Measurements from ENCODE around the gene GKN1. TPM values are rescaled to one million over a fixed set of nuclear protein-coding genes. Genes with fewer than 3 reads are reported as not detected.

Gene GKN1
- total and polyA plus RNA-seq, 4 donors: 0.15 TPM; not detected in 3

DNA sequence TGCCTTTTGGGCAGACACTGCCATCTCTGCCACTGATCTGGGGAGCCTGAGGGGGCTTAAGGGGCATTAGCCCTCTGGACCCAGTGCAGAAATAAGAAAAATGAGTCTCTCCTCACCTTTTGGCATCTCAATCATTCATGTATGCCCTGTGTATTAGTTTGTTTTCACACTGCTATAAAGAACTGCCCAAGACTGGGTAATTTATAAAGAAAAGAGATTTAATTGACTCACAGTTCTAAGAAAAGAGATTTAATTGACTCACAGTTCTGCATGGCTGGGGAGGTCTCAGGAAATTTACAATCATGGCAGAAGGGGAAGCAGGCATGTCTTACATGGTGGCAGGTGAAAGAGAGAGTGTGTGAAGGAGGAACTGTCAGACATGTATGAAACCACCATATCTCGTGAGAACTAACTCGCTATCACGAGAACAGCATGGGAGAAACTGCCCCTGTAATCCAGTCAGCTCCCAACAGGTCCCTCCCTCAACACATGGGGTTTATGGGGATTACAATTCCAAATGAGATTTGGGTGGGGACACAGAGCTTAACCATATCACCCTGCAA, 43.2 kb upstream of the GKN1 start:
- no peaks in the 10 kb centered on the region for H3K27me3 ChIP-seq (ENCODE audit: control insufficient read depth in 3 of 3, insufficient read depth in 3 of 3, low read length in 2 of 3)
- no peak overlapping the region for H3K27ac ChIP-seq (ENCODE audit: low read depth in 1 of 2, low read length in 1 of 2)
- H3K4me1 ChIP-seq (ENCODE audit: control insufficient read depth in 5 of 5, insufficient read depth in 5 of 5, low read length in 5 of 5): peaks cover 0 to 31% (median 2%) of the 10 kb centered on the region in 5 donors
- ATAC-seq (ENCODE audit: insufficient read depth, low FRiP score) (no peak), DNase-seq (no peak)
- H3K4me3 ChIP-seq: no peak overlapping the region
- no peaks in the 10 kb centered on the region for H3K36me3 ChIP-seq (ENCODE audit: control insufficient read depth in 4 of 4, insufficient read depth in 4 of 4, low read length in 4 of 4)
- 85 to 86% methylated on average over 3 of the region's 3 CpGs for WGBS, 2 donors
- no peak overlapping the region for H3K9ac ChIP-seq (ENCODE audit: insufficient read depth in 1 of 2, low read length in 2 of 2)
- TF ChIP-seq, protein P1, sequence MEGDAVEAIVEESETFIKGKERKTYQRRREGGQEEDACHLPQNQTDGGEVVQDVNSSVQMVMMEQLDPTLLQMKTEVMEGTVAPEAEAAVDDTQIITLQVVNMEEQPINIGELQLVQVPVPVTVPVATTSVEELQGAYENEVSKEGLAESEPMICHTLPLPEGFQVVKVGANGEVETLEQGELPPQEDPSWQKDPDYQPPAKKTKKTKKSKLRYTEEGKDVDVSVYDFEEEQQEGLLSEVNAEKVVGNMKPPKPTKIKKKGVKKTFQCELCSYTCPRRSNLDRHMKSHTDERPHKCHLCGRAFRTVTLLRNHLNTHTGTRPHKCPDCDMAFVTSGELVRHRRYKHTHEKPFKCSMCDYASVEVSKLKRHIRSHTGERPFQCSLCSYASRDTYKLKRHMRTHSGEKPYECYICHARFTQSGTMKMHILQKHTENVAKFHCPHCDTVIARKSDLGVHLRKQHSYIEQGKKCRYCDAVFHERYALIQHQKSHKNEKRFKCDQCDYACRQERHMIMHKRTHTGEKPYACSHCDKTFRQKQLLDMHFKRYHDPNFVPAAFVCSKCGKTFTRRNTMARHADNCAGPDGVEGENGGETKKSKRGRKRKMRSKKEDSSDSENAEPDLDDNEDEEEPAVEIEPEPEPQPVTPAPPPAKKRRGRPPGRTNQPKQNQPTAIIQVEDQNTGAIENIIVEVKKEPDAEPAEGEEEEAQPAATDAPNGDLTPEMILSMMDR (IDR thresholded peaks at IDR 0.05; ENCODE audit: control extremely low read depth, extremely low read depth): no peak
- H3K9me3 ChIP-seq (ENCODE audit: control insufficient read depth in 4 of 4, insufficient read depth in 3 of 4, low read length in 3 of 4): no peaks in the 10 kb centered on the region

GRCh38 chr2:68931799-68932198, 42.6 kb upstream of the GKN1 start:
- no peak overlapping the region for H3K27ac ChIP-seq (ENCODE audit: low read depth in 1 of 2, low read length in 1 of 2)
- peak; percentile 60 to 97 (median 95) for DNase-seq
- TF ChIP-seq, protein P1 (IDR thresholded peaks at IDR 0.05; ENCODE audit: control extremely low read depth, extremely low read depth): no peak

DNA sequence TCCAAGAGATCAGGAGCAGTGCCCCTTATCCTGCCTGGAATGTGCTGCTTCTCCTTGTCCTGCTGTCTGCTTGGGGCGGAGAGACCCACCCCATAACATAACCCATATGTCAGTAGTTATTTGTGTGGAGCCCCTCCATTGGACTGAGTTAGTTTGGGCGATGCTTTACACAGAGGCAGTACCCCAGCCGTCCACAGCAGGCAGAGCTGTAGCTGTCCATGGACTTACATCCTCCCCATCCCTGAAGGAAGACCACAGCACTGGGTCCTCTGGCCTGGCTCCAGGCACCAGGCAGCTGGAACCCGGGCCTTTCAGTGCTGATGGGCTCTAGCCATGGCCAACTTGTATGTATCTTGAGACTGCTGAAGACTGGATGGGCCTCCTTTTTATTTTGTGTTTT, 42.0 kb upstream of the GKN1 start:
- Histone ChIP-seq H3K9me3 (ENCODE audit: control insufficient read depth in 4 of 4, insufficient read depth in 3 of 4, low read length in 3 of 4) (no peaks in the 10 kb centered on the region), H3K27me3 (ENCODE audit: control insufficient read depth in 3 of 3, insufficient read depth in 3 of 3, low read length in 2 of 3) (no peaks in the 10 kb centered on the region), H3K27ac (ENCODE audit: low read depth in 1 of 2, low read length in 1 of 2) (peak overlapping the region in 1 of 2 donors; percentile 13), H3K9ac (ENCODE audit: insufficient read depth in 1 of 2, low read length in 2 of 2) (no peak overlapping the region), H3K36me3 (ENCODE audit: control insufficient read depth in 4 of 4, insufficient read depth in 4 of 4, low read length in 4 of 4) (no peaks in the 10 kb centered on the region), H3K4me1 (ENCODE audit: control insufficient read depth in 5 of 5, insufficient read depth in 5 of 5, low read length in 5 of 5) (peaks cover 0 to 22% (median 2%) of the 10 kb centered on the region in 5 donors), H3K4me3 (no peak overlapping the region)
- WGBS, 2 donors: 78 to 91% methylated on average over 4 of the region's 4 CpGs
- TF ChIP-seq, protein P1 (IDR thresholded peaks at IDR 0.05; ENCODE audit: control extremely low read depth, extremely low read depth): no peak
- DNase-seq (peak; percentile 25 to 33 (median 32)), ATAC-seq (ENCODE audit: insufficient read depth, low FRiP score) (no peak)

More at GRCh38 chr2:68931799-68932198, 42.6 kb upstream of the GKN1 start:
- ATAC-seq (ENCODE audit: insufficient read depth, low FRiP score): no peak
- no peaks in the 10 kb centered on the region for H3K9me3 ChIP-seq (ENCODE audit: control insufficient read depth in 4 of 4, insufficient read depth in 3 of 4, low read length in 3 of 4)
- no peaks in the 10 kb centered on the region for H3K36me3 ChIP-seq (ENCODE audit: control insufficient read depth in 4 of 4, insufficient read depth in 4 of 4, low read length in 4 of 4)
- no peak overlapping the region for H3K9ac ChIP-seq (ENCODE audit: insufficient read depth in 1 of 2, low read length in 2 of 2)
- H3K4me3 ChIP-seq: no peak overlapping the region
- H3K27me3 ChIP-seq (ENCODE audit: control insufficient read depth in 3 of 3, insufficient read depth in 3 of 3, low read length in 2 of 3): no peaks in the 10 kb centered on the region
- H3K4me1 ChIP-seq (ENCODE audit: control insufficient read depth in 5 of 5, insufficient read depth in 5 of 5, low read length in 5 of 5): peaks cover 0 to 28% (median 2%) of the 10 kb centered on the region in 5 donors
- WGBS, 2 donors: 64 to 66% methylated on average over 4 of the region's 4 CpGs

DNA sequence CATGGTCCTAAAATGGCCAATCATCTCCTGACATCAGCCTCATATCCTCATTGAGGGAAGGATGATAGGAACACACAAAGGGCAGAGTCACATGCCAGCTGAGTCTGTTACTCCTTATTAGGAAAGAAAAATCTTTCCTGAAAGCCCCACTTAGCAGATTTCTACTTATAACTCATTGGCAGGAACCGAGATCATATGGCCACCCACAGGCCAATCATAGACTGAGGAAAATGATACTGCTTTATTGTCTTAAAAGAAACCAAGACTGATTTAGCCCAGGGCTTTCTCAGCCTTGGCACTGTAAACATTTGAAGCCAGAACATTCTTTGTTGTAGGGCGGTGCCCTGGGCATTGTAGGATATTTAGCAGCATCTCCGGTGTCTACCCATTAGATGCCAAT, 40.4 kb upstream of the GKN1 start:
- TF ChIP-seq, protein P1 (IDR thresholded peaks at IDR 0.05; ENCODE audit: control extremely low read depth, extremely low read depth): no peak
- WGBS, 2 donors: 90 to 91% methylated on average over 3 of the region's 3 CpGs
- H3K9me3 ChIP-seq (ENCODE audit: control insufficient read depth in 4 of 4, insufficient read depth in 3 of 4, low read length in 3 of 4): no peaks in the 10 kb centered on the region
- DNase-seq (no peak), ATAC-seq (ENCODE audit: insufficient read depth, low FRiP score) (no peak)
- H3K9ac ChIP-seq (ENCODE audit: insufficient read depth in 1 of 2, low read length in 2 of 2): no peak overlapping the region
- H3K4me3 ChIP-seq: no peak overlapping the region
- H3K4me1 ChIP-seq (ENCODE audit: control insufficient read depth in 5 of 5, insufficient read depth in 5 of 5, low read length in 5 of 5): peaks cover 0 to 22% (median 2%) of the 10 kb centered on the region in 5 donors
- no peaks in the 10 kb centered on the region for H3K27me3 ChIP-seq (ENCODE audit: control insufficient read depth in 3 of 3, insufficient read depth in 3 of 3, low read length in 2 of 3)
- H3K36me3 ChIP-seq (ENCODE audit: control insufficient read depth in 4 of 4, insufficient read depth in 4 of 4, low read length in 4 of 4): no peaks in the 10 kb centered on the region
- no peak overlapping the region for H3K27ac ChIP-seq (ENCODE audit: low read depth in 1 of 2, low read length in 1 of 2)

All from lung (tissue), 12 donors.